Measurements from ENCODE around the gene FCGR3A.
"Not testable (repeated sequence)": the region's sequence is repeated elsewhere in the genome, so short reads cannot be mapped to it uniquely, and the experiment has no call there.

Gene FCGR3A

DNA sequence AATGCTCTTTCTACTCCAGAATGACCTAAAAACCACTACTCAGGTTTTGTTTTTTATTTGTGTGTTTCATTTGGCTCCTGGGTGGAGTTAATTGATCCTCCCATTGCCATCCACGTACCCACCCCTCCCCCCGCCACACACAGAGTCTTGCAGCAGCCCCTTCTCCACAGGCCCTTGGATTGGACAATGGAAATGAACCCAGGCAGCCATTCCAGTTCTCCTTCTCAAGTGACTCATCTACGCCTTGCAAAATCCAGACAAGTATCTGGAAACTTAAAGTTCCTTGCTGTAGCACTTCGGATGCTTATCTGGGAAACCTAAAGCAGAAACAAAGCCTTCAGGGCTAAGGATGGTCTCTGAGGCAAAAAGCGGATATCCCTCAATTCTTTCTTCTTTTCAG lies 1.3 kb upstream of the FCGR3A start:
- H3K4me3 ChIP-seq: not testable (repeated sequence)
- peaks cover 0 to 42% (median 3%) of the 10 kb centered on the region in 10 experiments; a peak in 9 of 20 replicates for H3K4me1 ChIP-seq

DNA sequence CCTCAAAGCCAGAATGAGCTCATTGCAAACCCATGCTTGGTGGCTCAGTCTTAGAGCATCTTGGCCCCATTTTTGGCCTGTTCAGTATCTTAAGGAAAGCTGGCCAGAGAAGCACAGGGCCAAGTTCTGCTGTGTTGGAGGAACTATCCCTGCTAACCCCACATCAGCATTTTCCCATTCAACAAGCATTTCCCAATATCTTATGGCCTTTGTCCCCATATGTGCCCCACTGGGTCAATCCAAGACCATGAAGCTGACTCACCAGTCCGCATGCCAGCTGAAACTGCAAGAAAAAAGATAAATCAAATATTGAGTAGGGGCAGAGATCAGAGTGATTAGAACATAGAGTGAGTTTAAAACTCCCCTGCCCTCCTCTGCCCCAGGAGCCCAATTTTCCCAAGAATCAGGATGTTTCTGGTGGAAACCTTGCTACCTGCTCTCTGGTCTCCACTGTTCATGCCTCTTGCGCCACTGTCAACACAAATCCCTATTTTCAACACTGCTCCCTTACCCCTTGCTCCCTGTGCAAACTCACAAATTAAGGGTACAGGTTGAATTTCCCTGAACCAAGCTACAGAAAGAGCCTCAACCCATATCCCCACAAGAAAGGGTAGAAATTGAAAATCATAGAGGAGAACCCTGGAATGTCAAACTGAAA lies 740 bp downstream of the FCGR3A start:
- H3K9ac ChIP-seq; H3K4me3 ChIP-seq; H3K36me3 ChIP-seq; H3K9me3 ChIP-seq (replicated peaks in 1 of 11); H4K20me1 ChIP-seq; H3K27me3 ChIP-seq: not testable (repeated sequence)
- H3K27ac ChIP-seq: peak overlapping the region in 1 of 11 experiments; percentile 40; a peak in 1 of 22 replicates
- H3K4me2 ChIP-seq: peak overlapping the region in 2 of 11 experiments; percentile 64 to 86; a peak in 4 of 22 replicates
- H3K4me1 ChIP-seq: peaks cover 0 to 35% (median 3%) of the 10 kb centered on the region in 10 experiments; a peak in 7 of 20 replicates

More for the DNA sequence above, 1.3 kb upstream of the FCGR3A start:
- not testable (repeated sequence) for H3K9me3 ChIP-seq (replicated peaks in 1 of 11); H3K9ac ChIP-seq; H3K4me2 ChIP-seq; H4K20me1 ChIP-seq; H3K27me3 ChIP-seq; H3K36me3 ChIP-seq; H3K27ac ChIP-seq

DNA sequence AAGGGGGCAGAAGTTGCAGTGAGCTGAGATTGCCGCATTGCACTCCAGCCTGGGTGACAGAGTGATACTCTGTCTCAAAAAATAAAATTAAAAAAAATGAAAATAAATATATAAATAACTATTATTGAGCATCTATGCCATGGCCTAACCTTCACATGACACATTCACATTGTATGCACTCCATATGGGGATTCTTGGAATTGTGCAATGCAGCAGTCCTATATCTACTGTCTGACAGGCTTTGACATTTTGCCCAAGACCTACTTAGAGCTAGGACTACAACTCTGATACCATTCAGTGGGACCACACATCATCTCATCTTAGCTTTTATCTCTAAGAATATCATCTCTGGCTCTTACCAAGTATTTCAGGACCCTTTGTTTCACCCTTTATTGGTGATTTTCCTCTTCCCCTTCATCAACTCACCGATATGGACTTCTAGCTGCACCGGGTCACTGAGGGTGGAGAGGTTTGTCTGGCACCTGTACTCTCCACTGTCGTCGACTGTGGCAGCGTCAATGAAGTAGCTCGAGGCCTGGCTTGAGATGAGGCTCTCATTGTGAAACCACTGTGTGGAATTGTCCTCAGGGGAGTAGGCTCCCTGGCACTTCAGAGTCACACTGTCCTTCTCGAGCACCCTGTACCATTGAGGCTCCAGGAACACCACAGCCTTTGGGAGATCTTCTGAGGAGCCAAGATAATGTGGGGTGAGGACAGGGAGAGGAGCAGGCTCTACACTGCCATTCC lies 1.4 kb downstream of the FCGR3A start:
- H3K4me3 ChIP-seq; H4K20me1 ChIP-seq; H3K27ac ChIP-seq; H3K36me3 ChIP-seq; H3K9ac ChIP-seq; H3K27me3 ChIP-seq; H3K9me3 ChIP-seq (replicated peaks in 1 of 11): not testable (repeated sequence)
- Histone ChIP-seq H3K4me2 (peak overlapping the region in 1 of 11 experiments; percentile 48; a peak in 2 of 22 replicates), H3K4me1 (peaks cover 0 to 34% (median 3%) of the 10 kb centered on the region in 10 experiments; a peak in 7 of 20 replicates)

DNA sequence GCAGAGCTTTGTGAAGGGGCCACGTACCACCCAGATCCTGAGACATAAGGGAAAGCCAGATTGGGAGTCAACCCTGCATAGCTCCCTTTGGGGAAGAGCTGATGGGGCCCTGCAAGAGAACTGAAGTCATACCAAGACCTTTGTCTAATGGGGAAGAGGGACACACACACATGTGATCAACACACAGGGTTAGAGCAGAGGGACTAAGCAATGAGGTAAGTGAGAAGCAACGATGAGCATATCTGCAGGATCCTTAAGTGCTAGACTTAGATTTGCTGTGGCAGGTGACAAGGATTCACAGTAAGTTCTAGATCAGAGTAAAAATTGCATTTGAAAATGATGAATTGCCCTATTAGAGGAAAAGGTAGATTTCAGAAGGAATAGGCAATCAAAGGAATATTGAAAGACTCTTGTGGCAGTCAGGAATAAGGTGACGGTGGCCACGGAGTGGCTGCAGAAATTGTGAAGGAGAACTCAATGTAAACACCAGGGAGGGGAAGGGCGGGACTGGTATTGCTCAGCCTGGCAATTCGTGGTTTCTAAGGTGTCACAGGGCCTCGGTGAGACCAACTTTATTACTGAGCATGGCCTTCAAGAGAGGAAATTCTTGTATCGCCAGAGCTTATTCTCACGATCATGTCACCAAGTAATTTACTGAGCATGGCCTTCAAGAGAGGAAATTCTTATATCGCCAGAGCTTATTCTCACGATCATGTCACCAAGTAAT lies 4.5 kb downstream of the FCGR3A start:
- H4K20me1 ChIP-seq; H3K9me3 ChIP-seq (replicated peaks in 1 of 11); H3K4me3 ChIP-seq; H3K9ac ChIP-seq; H3K36me3 ChIP-seq; H3K27ac ChIP-seq; H3K27me3 ChIP-seq: not testable (repeated sequence)
- H3K4me2 ChIP-seq: peak overlapping the region in 1 of 11 experiments; percentile 33; a peak in 1 of 22 replicates
- peaks cover 0 to 40% (median 9%) of the 10 kb centered on the region in 10 experiments; a peak in 11 of 20 replicates for H3K4me1 ChIP-seq

DNA sequence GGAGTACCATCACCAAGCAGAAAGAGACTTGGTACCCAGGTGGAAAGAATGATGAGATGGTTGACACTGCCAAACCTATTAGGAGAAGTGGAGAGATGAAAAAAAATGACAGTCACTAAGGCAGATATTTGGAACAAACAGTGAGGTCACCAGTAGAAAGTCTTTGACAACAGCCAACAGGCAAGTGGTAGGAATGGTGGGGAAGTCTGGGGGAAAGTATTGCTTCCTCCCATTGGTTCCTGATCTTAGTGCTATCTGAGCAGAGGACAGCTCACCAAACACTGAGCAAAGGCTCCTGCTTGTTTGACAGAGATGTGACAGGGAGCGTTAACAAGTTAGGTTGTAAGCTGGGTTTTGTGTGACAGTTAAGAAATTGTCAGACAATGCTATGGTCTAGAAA lies 6.5 kb downstream of the FCGR3A start:
- H4K20me1 ChIP-seq; H3K4me3 ChIP-seq; H3K36me3 ChIP-seq; H3K27me3 ChIP-seq; H3K9me3 ChIP-seq (replicated peaks in 1 of 11); H3K27ac ChIP-seq; H3K4me2 ChIP-seq; H3K9ac ChIP-seq: not testable (repeated sequence)
- H3K4me1 ChIP-seq: peaks cover 0 to 25% (median 7%) of the 10 kb centered on the region in 10 experiments; a peak in 10 of 20 replicates

DNA sequence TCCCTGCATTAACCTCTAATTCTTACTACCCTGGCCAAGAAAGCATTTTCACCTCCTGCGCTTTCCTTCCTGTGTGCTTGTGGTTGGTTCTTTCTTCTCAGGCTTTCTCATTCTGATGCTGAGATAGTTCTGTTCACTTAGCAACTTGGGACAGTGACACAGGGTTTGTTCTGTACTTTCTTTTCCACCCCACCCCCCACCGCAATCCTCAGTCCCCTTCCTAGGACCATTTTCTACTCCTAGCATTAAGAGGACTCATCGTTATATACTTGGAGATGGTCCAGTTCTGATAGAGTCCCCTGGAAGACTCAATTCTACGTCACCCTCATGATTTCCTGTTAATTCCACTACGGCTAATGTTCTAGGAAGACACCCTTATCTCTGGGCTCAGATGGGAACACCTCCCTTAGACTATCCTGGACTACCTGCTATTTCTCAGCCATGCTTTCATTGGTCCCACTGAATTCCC lies 7.5 kb downstream of the FCGR3A start:
- H3K9ac ChIP-seq; H3K27ac ChIP-seq; H3K9me3 ChIP-seq (replicated peaks in 1 of 11); H4K20me1 ChIP-seq; H3K4me3 ChIP-seq; H3K27me3 ChIP-seq; H3K36me3 ChIP-seq: not testable (repeated sequence)
- Histone ChIP-seq H3K4me2 (peak overlapping the region in 1 of 11 experiments; percentile 29; a peak in 1 of 22 replicates), H3K4me1 (peaks cover 0 to 25% (median 7%) of the 10 kb centered on the region in 10 experiments; a peak in 10 of 20 replicates)

DNA sequence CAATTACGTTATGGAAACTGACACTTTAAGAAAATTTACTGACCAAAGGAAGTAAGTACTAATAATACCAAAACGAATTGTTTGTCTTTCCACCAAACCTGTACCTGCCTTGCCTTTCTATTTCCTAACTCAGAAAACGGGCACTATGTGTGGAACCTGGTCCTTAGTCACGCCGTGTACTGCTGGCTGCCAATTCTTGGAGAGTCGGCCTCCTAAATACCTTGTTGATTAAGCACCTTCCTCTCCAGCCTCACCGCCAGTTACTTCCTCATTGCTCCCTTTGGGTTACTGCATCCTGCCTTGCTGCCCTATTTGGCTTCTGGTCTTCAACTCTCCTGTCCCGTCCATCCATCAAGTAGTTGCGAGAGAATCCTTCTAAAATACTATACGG lies 9.1 kb downstream of the FCGR3A start:
- peak overlapping the region in 6 of 11 experiments; percentile 47 to 78 (median 66); a peak in 9 of 22 replicates for H3K9ac ChIP-seq
- H3K4me1 ChIP-seq: peaks cover 0 to 25% (median 7%) of the 10 kb centered on the region in 10 experiments; a peak in 10 of 20 replicates
- peak overlapping the region in 9 of 10 experiments; percentile 53 to 69 (median 60); a peak in 15 of 20 replicates for H3K4me3 ChIP-seq
- peak overlapping the region in 5 of 11 experiments; percentile 54 to 74 (median 62); a peak in 8 of 22 replicates for H3K27ac ChIP-seq
- not testable (repeated sequence) for H4K20me1 ChIP-seq, H3K27me3 ChIP-seq, H3K36me3 ChIP-seq
- peaks cover 0 to 12% (median 7%) of the 10 kb centered on the region in 11 experiments; a peak in 8 of 22 replicates for H3K9me3 ChIP-seq (replicated peaks in 1 of 11)
- H3K4me2 ChIP-seq: peak overlapping the region; percentile 33 to 91 (median 70)

DNA sequence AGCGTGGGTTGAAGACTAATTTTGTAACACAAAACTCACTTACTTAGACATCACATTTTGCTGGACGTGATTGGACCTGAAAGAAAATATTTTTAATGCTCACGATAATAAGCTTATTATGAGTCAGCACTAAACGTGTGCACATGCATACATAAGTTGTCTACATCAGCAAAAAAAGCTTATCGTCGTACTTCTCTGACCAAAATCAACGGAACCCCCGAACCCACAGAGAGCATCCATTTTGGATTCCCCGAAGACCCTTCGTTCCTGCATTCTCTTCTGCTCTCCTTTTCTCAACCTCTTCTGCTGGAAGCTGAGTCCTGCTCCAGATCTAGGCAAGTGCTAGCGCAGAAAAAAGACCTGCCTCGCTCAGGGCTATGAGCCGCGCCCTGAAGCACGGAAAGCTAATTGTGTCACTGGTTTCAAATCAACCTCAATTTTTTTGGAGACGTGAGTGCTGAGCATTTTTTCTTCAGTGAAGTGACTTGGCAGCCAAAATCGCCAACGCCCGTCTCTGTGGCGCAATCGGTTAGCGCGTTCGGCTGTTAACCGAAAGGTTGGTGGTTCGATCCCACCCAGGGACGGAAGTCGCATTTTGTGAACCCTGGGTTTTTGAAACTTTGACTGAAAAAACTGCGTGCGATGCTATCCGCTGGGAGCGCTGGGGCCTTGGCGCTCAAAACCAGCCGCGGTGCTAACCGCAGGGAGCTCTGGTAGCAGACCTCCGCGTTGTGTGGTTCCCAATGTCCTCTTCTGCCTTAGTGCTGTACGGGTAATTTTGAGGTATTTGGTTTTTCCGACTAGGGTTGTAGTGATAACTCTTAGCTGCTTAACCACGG lies 9.7 kb downstream of the FCGR3A start:
- not testable (repeated sequence) for H3K27me3 ChIP-seq, H4K20me1 ChIP-seq, H3K36me3 ChIP-seq
- peaks cover 0 to 12% (median 7%) of the 10 kb centered on the region in 11 experiments; a peak in 8 of 22 replicates for H3K9me3 ChIP-seq (replicated peaks in 1 of 11)
- peak overlapping the region; percentile 33 to 91 (median 70) for H3K4me2 ChIP-seq
- H3K9ac ChIP-seq: peak overlapping the region; percentile 22 to 78 (median 64); a peak in 21 of 22 replicates
- peaks cover 0 to 20% (median 7%) of the 10 kb centered on the region in 10 experiments; a peak in 9 of 20 replicates for H3K4me1 ChIP-seq
- peak overlapping the region in 9 of 11 experiments; percentile 0 to 74 (median 54); a peak in 12 of 22 replicates for H3K27ac ChIP-seq
- peak in 10 of 11 experiments; percentile 30 to 88 (median 72); a peak in 13 of 22 replicates for TF ChIP-seq Cebpa-rat (IDR thresholded peaks at IDR 0.05)
- H3K4me3 ChIP-seq: peak overlapping the region; percentile 41 to 69 (median 60)

DNA sequence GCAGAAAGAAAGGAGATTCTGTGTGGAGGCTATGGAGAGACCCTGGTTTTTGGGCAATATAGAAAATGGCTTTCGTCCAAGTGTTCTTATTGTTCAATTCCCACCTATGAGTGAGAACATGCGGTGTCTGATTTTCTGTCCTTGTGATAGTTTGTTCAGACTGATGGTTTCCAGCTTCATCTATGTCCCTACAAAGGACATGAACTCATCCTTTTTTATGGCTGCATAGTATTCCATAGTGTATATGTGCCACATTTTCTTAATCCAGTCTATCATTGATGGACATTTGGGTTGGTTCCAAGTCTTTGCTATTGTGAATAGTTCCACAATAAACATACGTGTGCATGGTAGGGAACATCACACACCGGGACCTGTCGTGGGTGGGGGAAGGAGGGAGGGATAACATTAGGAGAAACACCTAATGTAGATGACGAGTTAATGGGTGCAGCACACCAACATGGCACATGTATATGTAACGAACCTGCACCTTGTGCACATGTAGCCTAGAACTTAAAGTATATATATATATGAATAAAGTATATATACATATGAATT lies 10.6 kb downstream of the FCGR3A start:
- peaks cover 0 to 12% (median 7%) of the 10 kb centered on the region in 11 experiments; a peak in 8 of 22 replicates for H3K9me3 ChIP-seq (replicated peaks in 1 of 11)
- peak overlapping the region; percentile 33 to 91 (median 70); a peak in 19 of 22 replicates for H3K4me2 ChIP-seq
- H3K36me3 ChIP-seq, H3K27me3 ChIP-seq, H3K27ac ChIP-seq, H4K20me1 ChIP-seq: not testable (repeated sequence)
- peaks cover 0 to 18% (median 8%) of the 10 kb centered on the region in 10 experiments; a peak in 10 of 20 replicates for H3K4me1 ChIP-seq
- peak overlapping the region in 2 of 11 experiments; percentile 50 to 59; a peak in 2 of 22 replicates for H3K9ac ChIP-seq
- peak overlapping the region in 6 of 10 experiments; percentile 57 to 69 (median 62); a peak in 8 of 20 replicates for H3K4me3 ChIP-seq

DNA sequence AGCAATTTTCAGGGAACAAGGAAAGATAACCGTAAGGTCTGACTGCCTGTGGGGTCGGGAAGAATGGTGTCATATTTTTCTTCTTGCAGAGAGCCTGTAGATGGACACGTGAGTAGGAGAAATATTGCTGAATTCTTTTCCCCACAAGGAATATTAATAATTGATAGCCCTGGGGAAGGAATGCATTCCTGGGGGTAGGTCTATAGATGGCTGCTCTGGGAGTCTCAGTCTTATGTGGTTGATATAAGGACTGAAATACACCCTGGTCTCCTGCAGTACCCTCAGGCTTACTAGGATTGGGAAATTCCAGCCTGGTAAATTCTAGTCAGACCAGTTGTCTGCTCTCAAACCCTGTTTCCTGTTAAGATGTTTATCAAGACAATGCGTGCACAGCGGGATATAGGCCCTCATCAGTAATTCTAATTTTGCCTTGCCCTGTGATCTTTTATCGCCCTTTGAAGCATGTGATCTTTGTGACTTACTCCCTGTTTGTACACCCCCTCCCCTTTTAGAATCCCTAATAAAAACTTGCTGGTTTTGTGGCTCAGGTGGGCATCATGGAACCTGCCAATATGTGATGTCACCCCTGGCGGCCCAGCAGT lies 12.4 kb downstream of the FCGR3A start:
- peaks cover 10 to 26% (median 19%) of the 10 kb centered on the region in 10 experiments for H3K4me1 ChIP-seq
- H4K20me1 ChIP-seq, H3K9ac ChIP-seq, H3K4me2 ChIP-seq, H3K4me3 ChIP-seq, H3K36me3 ChIP-seq, H3K27me3 ChIP-seq, H3K27ac ChIP-seq: not testable (repeated sequence)
- peaks cover 0 to 12% (median 7%) of the 10 kb centered on the region in 11 experiments; a peak in 8 of 22 replicates for H3K9me3 ChIP-seq (replicated peaks in 1 of 11)
